SW 1271 (cell line): ENCODE results near the gene FMO5.
"Not testable (repeated sequence)": the region's sequence is repeated elsewhere in the genome, so short reads cannot be mapped to it uniquely, and the experiment has no call there.

Experiments used
- DNase-seq, 2 experiments: peaks; one replicate each; lab custom pipeline; 2025; lab: John Stamatoyannopoulos, UW

The FMO5 gene

GRCh38 chr1:147207192-147207591 lies 17.9 kb downstream of the FMO5 start:
- DNase-seq, result no peak

GRCh38 chr1:147204080-147204479 lies 21.1 kb downstream of the FMO5 start:
- DNase-seq, result no peak

- DNase-seq, result no peak
Measured at GRCh38 chr1:147202576-147202975, 22.6 kb downstream of the FMO5 start.

GRCh38 chr1:147201786-147202185 lies 23.4 kb downstream of the FMO5 start:
- DNase-seq, result no peak

GRCh38 chr1:147201276-147201675 lies 23.9 kb downstream of the FMO5 start:
- DNase-seq, result no peak

- not testable (repeated sequence) for DNase-seq
Measured at GRCh38 chr1:147197324-147197723, 27.8 kb downstream of the FMO5 start.

GRCh38 chr1:147189514-147189913 lies 35.6 kb downstream of the FMO5 start:
- DNase-seq, result no peak

GRCh38 chr1:147185432-147185831 lies 39.7 kb downstream of the FMO5 start:
- no peak for DNase-seq

- no peak for DNase-seq
Measured at GRCh38 chr1:147177611-147178380, 47.3 kb downstream of the FMO5 start.

GRCh38 chr1:147172168-147173016 lies 52.7 kb downstream of the FMO5 start, which contains the start of gene PRKAB2:
TSS of gene PRKAB2 (minus strand) at chr1:147172470. CDS start at chr1:147172144, 326 bp downstream.
- DNase-seq, result peak; percentile 65 to 86

- no peak for DNase-seq
Measured at GRCh38 chr1:147171399-147172167, 53.6 kb downstream of the FMO5 start.

- DNase-seq, result no peak
Measured at GRCh38 chr1:147169840-147170674, 55.1 kb downstream of the FMO5 start.

GRCh38 chr1:147169171-147169570 lies 56.0 kb downstream of the FMO5 start:
- DNase-seq, result no peak

- DNase-seq, result no peak
Measured at GRCh38 chr1:147168626-147169058, 56.5 kb downstream of the FMO5 start.

GRCh38 chr1:147167365-147167764 lies 57.8 kb downstream of the FMO5 start:
- DNase-seq, result peak; percentile 45 to 83

GRCh38 chr1:147163019-147163418 lies 62.1 kb downstream of the FMO5 start:
- DNase-seq, result no peak

GRCh38 chr1:147162093-147162492 lies 63.0 kb downstream of the FMO5 start:
- DNase-seq, result no peak

GRCh38 chr1:147157116-147157515 lies 68.0 kb downstream of the FMO5 start:
- DNase-seq, result not testable (repeated sequence)

GRCh38 chr1:147156642-147157041 lies 68.5 kb downstream of the FMO5 start:
- DNase-seq, result no peak

- no peak for DNase-seq
Measured at GRCh38 chr1:147152772-147153171, 72.4 kb downstream of the FMO5 start.

GRCh38 chr1:147151244-147151643 lies 73.9 kb downstream of the FMO5 start:
- DNase-seq, result no peak
